ENCODE measurements around the gene HEATR5A.
"Not testable (repeated sequence)": the region's sequence is repeated elsewhere in the genome, so short reads cannot be mapped to it uniquely, and the experiment has no call there.

HEATR5A gene

GRCh38 chr14:31336646-31337045 lies 83.7 kb downstream of the HEATR5A start:
- TF ChIP-seq CTCF (conservative IDR thresholded peaks at IDR 0.05) = no peak
- H3K27ac ChIP-seq = no peak overlapping the region

DNA sequence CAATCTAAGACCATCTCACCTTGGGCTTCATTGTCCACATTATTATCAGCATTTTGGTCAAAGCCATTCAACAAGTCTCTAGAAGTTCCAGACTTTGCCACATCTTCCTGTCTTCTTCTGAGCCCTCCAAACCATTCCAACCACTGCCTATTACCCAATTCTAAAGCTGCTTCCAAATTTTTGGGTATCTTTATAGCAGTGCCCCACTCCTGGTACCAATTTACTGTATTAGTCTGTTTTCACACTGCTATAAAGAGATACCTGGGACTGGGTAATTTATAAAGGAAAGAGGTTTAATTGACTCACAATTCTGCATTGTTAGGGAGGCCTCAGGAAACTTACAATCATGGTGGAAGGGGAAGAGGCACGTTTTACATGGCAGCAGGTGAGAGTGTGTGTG lies 89.0 kb downstream of the HEATR5A start:
- H3K27ac ChIP-seq = not testable (repeated sequence)

DNA sequence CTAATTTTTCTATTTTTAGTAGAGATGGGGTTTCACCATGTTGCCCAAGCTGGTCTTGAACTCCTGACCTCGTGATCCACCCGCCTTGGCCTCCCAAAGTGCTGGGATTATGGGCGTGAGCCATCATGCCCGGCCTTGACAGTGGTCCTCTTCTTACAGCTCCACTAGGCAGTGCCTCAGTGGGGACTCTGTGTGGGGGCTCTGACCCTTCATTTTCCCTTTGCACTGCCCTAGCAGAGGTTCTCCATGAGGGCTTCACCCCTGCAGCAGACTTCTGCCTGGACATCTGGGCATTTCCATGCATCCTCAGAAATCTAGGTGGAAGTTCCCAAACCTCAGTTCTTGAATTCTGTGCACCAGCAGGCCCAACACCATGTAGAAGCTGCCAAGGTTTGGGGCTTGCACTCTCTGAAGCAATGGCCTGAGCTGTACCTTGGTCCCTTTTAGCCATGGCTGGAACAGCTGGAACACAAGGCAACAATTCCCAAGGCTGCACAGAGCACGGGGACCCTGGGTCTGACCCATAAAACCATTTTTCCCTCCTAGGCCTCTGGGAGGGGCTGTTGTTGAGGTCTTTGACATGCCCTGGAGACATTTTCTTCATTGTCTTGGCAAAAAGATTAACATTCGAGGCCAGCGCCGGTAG lies 90.4 kb downstream of the HEATR5A start:
- H3K27ac ChIP-seq = not testable (repeated sequence)

DNA sequence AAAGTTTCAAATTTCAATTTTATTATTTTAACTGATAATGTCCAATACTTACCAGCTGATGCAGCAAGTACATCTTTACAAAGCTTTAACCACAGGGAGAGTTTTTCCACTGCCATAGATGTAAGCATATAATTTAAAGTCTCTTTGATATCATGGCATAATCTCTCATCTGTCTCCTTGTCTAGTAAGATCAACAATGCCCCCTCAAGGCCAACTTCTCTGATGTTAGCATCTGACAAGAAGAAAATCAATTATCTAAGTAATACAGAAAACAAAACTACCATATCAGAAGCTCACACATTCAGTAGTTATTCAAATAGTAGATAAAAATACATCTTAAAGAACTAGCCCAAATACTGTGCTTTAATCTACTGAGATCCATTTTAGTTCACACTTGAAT lies 94.2 kb downstream of the HEATR5A start:
- no peak overlapping the region for H3K27ac ChIP-seq
- peak; percentile 52 for TF ChIP-seq CTCF (conservative IDR thresholded peaks at IDR 0.05)

- TF ChIP-seq CTCF (conservative IDR thresholded peaks at IDR 0.05) = no peak
- H3K27ac ChIP-seq = no peak overlapping the region
Observed at GRCh38 chr14:31323419-31323818, 96.9 kb downstream of the HEATR5A start.

DNA sequence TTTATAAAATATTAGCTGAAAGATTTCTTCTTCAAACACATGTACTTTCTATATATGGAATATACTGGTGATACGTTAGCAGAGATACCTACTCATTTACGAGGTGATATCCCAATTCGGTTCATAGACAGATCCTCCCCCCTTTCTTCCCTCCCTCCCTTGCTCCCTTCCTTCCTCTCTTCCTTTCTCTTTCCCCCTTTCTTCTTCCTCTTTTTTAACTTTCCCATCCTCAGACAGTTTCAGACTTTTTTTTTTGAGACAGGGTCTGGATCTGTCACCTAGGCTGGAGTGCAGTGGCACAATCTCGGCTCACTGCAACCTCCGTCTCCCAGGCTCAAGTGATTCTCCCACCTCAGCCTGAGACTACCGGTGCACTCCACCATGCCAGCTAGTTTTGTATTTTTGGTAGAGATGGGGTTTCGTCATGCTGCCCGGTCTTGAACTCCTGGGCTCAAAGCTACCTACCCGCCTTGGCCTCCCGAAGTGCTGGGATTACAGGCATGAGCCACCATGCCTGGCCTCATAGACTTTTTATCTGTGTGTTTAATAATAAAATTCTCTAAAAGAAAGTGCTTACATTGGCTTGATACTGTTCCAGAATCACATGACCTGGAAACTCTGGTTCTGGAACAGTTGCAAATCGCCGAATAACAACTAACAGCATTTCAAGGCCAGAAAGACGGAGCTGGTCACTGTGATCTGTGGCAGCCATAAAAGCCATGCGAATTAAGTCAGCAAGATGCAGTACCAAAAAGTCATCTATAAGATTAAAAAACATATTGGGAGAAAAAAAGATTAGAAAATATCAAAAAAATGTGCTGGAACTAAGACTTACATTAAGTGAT lies 99.2 kb downstream of the HEATR5A start:
- no peak overlapping the region for H3K27ac ChIP-seq
- TF ChIP-seq CTCF (conservative IDR thresholded peaks at IDR 0.05) = no peak

GRCh38 chr14:31320216-31320615 lies 100.1 kb downstream of the HEATR5A start:
- TF ChIP-seq CTCF (conservative IDR thresholded peaks at IDR 0.05) = no peak
- no peak overlapping the region for H3K27ac ChIP-seq

- no peak for TF ChIP-seq CTCF (conservative IDR thresholded peaks at IDR 0.05)
- H3K27ac ChIP-seq = no peak overlapping the region
Observed at GRCh38 chr14:31319701-31320100, 100.6 kb downstream of the HEATR5A start.

Data from VCaP (cell line).